ENCODE data around the gene CYFIP1. TPM values are rescaled to one million over a fixed set of nuclear protein-coding genes. Genes with fewer than 3 reads are reported as not detected.
A peak's percentile ranks its signal among the peaks of the same experiment; 100 is the strongest.

CYFIP1 gene
- total and polyA plus RNA-seq, 3 experiments from 2014 or later, result 4.8 to 27.3 (median 24.0) TPM

DNA sequence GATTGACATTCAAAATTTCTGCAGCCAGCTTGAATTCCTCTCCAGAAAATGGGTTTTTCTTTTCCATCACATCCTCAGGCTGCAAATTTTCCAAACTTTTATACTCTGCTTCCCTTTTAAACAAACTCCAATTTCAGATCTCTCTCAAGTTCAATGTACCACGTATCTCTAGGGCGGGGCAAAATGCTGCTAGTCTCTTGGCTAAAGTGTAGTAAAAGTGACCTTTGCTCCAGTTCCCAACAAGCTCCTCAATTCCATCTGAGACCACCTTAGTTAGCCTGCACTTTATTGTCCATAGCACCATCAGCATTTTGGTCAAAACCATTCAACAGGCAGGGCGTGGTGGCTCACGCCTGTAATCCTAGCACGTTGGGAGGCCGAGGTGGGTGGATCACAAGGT, 95.0 kb downstream of the CYFIP1 start:
- CTCF ChIA-PET, result no interaction called here
- POLR2A ChIA-PET, result no interaction called here
- no peak overlapping the region for H3K4me3 ChIP-seq (ENCODE audit: low read length)
- no peaks in the 10 kb centered on the region for H3K36me3 ChIP-seq (ENCODE audit: insufficient read depth, low read length)
- no peaks in the 10 kb centered on the region for H3K4me1 ChIP-seq (ENCODE audit: insufficient read depth, low read length)
- no peaks in the 10 kb centered on the region for H3K27me3 ChIP-seq (ENCODE audit: insufficient read depth, low read length, poor library complexity, severe bottlenecking)
- H3K27ac Mint-ChIP-seq, result peak overlapping the region in 1 of 8 donors; percentile 3
- H3K4me1 Mint-ChIP-seq, result peaks cover 0 to 4% (median 0%) of the 10 kb centered on the region in 3 donors
- H3K9me3 Mint-ChIP-seq, result no peaks in the 10 kb centered on the region
- H3K4me3 Mint-ChIP-seq, result no peak overlapping the region
- no peaks in the 10 kb centered on the region for H3K27me3 Mint-ChIP-seq
- no peak for DNase-seq
- H3K36me3 Mint-ChIP-seq, result peaks cover 2 to 7% (median 3%) of the 10 kb centered on the region in 3 donors
- H3K27ac ChIP-seq (ENCODE audit: low read depth, low read length), result no peak overlapping the region
- H3K9me3 ChIP-seq (ENCODE audit: low read length), result no peaks in the 10 kb centered on the region

DNA sequence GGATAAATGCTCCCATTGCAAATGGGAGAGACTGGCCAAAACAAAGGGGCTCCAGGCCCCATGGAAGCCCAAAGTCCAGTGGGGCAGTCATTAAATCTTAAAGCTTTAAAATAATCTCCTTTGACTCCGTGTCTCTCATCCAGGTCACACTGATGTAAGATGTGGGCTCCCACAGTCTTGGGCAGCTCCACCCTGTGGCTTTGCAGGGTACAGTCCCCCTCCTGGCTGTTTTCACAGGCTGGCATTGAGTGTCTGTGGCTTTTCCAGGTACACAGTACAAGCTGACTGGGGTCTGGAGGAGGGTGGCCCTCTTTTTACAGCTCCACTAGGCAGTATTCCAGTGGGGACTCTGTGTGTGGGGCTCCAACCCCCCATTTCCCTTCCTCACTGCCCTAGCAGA, 95.8 kb downstream of the CYFIP1 start:
- no peaks in the 10 kb centered on the region for H3K9me3 Mint-ChIP-seq
- Histone ChIP-seq H3K36me3 (ENCODE audit: insufficient read depth, low read length) (no peaks in the 10 kb centered on the region), H3K4me3 (ENCODE audit: low read length) (no peak overlapping the region), H3K27ac (ENCODE audit: low read depth, low read length) (no peak overlapping the region), H3K4me1 (ENCODE audit: insufficient read depth, low read length) (no peaks in the 10 kb centered on the region), H3K27me3 (ENCODE audit: insufficient read depth, low read length, poor library complexity, severe bottlenecking) (no peaks in the 10 kb centered on the region), H3K9me3 (ENCODE audit: low read length) (no peaks in the 10 kb centered on the region)
- no peak overlapping the region for H3K27ac Mint-ChIP-seq
- H3K4me3 Mint-ChIP-seq, result peak overlapping the region in 1 of 7 donors; percentile 11
- DNase-seq, result no peak
- no peaks in the 10 kb centered on the region for H3K27me3 Mint-ChIP-seq
- peaks cover 2 to 7% (median 3%) of the 10 kb centered on the region in 3 donors for H3K36me3 Mint-ChIP-seq
- ChIA-PET CTCF (no interaction called here), POLR2A (no interaction called here)
- peaks cover 0 to 4% (median 0%) of the 10 kb centered on the region in 3 donors for H3K4me1 Mint-ChIP-seq

DNA sequence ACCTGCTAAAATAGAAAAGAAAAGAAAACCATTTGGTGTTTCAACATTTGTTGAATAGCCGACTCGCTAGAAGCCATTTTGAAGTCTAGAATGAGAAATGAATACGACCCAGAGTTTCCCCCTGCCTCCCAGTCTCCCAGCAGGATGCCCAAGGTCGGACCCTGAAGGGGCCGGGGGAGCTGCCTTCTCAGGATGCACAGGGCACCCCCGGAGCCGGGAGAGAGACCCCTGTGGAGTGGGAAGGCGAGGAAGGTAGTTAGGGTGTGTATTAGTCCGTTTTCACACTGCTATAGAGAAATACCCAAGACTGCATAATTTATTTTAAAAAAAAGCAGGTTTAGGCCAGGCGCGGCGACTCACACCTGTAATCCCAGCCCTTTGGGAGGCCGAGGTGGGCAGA, 97.0 kb downstream of the CYFIP1 start:
- no peaks in the 10 kb centered on the region for H3K36me3 ChIP-seq (ENCODE audit: insufficient read depth, low read length)
- DNase-seq, result no peak
- H3K27me3 ChIP-seq (ENCODE audit: insufficient read depth, low read length, poor library complexity, severe bottlenecking), result no peaks in the 10 kb centered on the region
- Mint-ChIP-seq H3K9me3 (no peaks in the 10 kb centered on the region), H3K36me3 (peaks cover 3 to 8% (median 7%) of the 10 kb centered on the region in 3 donors), H3K4me1 (peaks cover 0 to 4% (median 0%) of the 10 kb centered on the region in 3 donors), H3K4me3 (no peak overlapping the region), H3K27ac (no peak overlapping the region), H3K27me3 (peaks cover 0 to under 1% of the 10 kb centered on the region in 2 donors)
- H3K4me3 ChIP-seq (ENCODE audit: low read length), result no peak overlapping the region
- CTCF ChIA-PET, result no interaction called here
- POLR2A ChIA-PET, result no interaction called here
- no peaks in the 10 kb centered on the region for H3K9me3 ChIP-seq (ENCODE audit: low read length)
- no peaks in the 10 kb centered on the region for H3K4me1 ChIP-seq (ENCODE audit: insufficient read depth, low read length)
- H3K27ac ChIP-seq (ENCODE audit: low read depth, low read length), result no peak overlapping the region

DNA sequence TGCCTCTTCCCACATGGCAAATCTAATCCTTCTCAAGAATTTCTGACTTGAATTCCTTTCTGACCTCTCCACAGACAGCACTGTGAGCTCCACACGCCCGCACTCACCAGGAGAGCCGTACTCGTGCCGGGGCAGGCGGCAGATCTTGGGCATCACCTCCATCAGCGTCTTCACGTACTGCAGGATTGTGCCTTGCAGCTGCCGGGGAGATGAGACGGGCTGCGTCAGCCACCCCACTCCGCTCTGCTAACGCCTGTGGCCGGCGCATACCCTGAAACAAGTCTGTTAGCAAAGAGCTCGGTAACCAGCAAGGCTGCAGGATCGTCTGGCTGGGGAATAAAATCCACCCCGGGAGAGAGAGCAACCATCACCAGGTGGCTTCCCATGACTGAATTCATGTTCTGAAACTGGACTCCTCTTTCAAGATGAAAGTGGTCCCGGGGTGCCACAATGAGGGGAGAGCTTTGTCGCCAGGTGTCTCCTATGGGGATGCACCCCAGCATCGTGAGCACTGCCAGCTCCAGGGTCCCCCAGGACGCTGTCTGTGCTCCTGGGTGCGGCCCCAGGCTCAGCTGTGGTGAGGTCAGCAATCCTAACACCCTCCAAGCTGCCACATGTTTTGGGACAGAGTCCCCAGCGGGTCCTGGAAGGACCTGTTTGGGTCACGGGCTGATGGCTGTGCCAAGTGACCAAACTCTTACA, 98.3 kb downstream of the CYFIP1 start:
- ChIA-PET CTCF (no interaction called here), POLR2A (no interaction called here)
- Histone ChIP-seq H3K36me3 (ENCODE audit: insufficient read depth, low read length) (no peaks in the 10 kb centered on the region), H3K9me3 (ENCODE audit: low read length) (no peaks in the 10 kb centered on the region), H3K27me3 (ENCODE audit: insufficient read depth, low read length, poor library complexity, severe bottlenecking) (no peaks in the 10 kb centered on the region), H3K4me3 (ENCODE audit: low read length) (no peak overlapping the region), H3K27ac (ENCODE audit: low read depth, low read length) (no peak overlapping the region), H3K4me1 (ENCODE audit: insufficient read depth, low read length) (no peaks in the 10 kb centered on the region)
- H3K27me3 Mint-ChIP-seq, result peaks cover 0 to 3% of the 10 kb centered on the region in 2 donors
- peaks cover 3 to 9% (median 9%) of the 10 kb centered on the region in 3 donors for H3K36me3 Mint-ChIP-seq
- DNase-seq, result no peak
- H3K9me3 Mint-ChIP-seq, result no peaks in the 10 kb centered on the region
- peaks cover 0 to 4% (median 0%) of the 10 kb centered on the region in 3 donors for H3K4me1 Mint-ChIP-seq
- no peak overlapping the region for H3K4me3 Mint-ChIP-seq
- no peak overlapping the region for H3K27ac Mint-ChIP-seq

DNA sequence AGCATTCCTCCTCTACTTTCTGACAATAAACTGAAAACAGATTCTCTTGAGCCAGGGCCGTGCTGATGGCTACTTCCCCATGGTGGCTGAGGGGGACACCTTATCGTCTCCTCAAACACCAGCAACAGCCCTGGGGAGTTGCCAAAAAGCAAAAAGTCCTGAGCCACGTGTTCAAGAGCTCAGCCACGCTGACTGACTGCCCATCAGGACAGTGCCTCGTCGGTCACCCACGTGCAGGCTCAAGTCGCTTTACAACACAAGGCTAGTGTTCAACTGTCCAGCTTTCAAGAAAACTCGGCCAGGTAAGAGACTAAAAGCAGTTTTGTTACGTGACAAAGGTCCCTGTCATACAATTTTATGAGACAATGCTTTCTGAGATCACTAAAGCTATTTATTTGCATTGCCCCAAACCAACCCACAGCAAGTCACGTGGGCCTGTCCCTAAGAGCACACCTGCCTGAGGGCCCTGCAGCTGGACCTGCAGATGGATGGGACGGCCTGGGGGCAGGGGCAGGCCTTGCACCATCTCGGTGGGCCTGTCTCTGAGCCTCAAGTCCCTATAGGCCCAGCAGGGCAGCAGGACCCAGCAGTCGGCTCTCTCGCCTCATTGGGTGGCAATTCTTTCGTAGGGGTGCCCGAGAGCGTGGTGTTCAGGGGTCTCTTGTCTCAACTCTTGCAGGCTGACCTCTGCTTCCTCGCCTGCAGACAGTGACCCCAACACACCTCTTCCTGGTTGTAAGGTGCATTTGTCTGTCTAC, 99.0 kb downstream of the CYFIP1 start:
- Histone ChIP-seq H3K36me3 (ENCODE audit: insufficient read depth, low read length) (no peaks in the 10 kb centered on the region), H3K9me3 (ENCODE audit: low read length) (no peaks in the 10 kb centered on the region), H3K4me3 (ENCODE audit: low read length) (no peak overlapping the region), H3K27ac (ENCODE audit: low read depth, low read length) (no peak overlapping the region), H3K4me1 (ENCODE audit: insufficient read depth, low read length) (no peaks in the 10 kb centered on the region), H3K27me3 (ENCODE audit: insufficient read depth, low read length, poor library complexity, severe bottlenecking) (no peaks in the 10 kb centered on the region)
- Mint-ChIP-seq H3K4me3 (no peak overlapping the region), H3K9me3 (no peaks in the 10 kb centered on the region), H3K27me3 (peaks cover 0 to 3% of the 10 kb centered on the region in 2 donors), H3K4me1 (peaks cover 0 to 4% (median 0%) of the 10 kb centered on the region in 3 donors), H3K36me3 (peaks cover 3 to 12% (median 11%) of the 10 kb centered on the region in 3 donors), H3K27ac (peak overlapping the region in 1 of 8 donors; percentile 24)
- ChIA-PET POLR2A (no interaction called here), CTCF (no interaction called here)
- no peak for DNase-seq

DNA sequence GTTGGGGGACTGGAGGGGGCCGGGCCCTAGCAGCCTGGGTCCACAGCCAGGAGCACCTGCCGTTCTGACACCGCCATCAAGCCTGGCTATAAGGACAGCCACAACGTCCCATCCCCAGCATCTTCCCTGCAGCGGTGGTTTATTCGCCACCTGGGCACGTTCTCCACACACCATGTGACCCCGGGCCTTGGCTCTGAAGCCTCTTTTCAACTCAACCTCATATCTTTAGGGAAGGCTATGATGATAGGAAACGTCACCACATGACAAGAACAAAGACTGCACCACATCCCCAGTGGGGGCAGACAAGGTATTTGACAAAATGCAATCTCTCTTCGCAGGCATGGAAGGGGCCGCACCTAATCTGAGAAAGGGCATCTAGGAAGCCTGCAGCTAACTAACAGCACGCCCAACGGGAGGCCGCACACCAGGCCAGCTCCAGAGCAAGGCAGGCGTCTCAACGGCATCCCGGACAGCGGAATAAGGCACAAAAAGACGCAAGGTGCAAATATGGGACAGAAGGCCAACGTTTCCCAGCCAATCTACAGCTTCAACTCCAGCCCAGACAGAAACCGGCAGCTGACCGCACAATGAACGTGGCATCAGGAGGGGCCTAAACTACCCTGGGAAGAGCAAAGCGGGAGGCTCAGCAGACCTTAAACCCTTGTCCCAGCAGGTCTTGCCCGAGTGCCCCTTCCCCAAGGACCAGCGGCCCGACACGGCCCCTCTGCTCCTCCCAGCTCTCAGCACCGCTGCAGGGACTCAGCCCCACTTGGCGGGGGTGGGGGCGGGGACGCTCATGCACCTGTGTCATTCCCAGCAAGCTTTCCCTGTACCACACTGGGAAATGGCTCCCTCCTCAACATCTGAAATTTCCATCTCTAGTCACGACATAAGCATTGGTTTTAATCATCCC, 99.8 kb downstream of the CYFIP1 start:
- Mint-ChIP-seq H3K4me3 (no peak overlapping the region), H3K27ac (peak overlapping the region in 1 of 8 donors; percentile 42), H3K36me3 (peaks cover 3 to 17% (median 13%) of the 10 kb centered on the region in 3 donors), H3K27me3 (peaks cover 0 to 3% of the 10 kb centered on the region in 2 donors), H3K4me1 (peaks cover 0 to 4% (median 0%) of the 10 kb centered on the region in 3 donors), H3K9me3 (no peaks in the 10 kb centered on the region)
- ChIA-PET POLR2A (no interaction called here), CTCF (no interaction called here)
- no peaks in the 10 kb centered on the region for H3K27me3 ChIP-seq (ENCODE audit: insufficient read depth, low read length, poor library complexity, severe bottlenecking)
- no peak for DNase-seq
- no peaks in the 10 kb centered on the region for H3K4me1 ChIP-seq (ENCODE audit: insufficient read depth, low read length)
- H3K36me3 ChIP-seq (ENCODE audit: insufficient read depth, low read length), result no peaks in the 10 kb centered on the region
- H3K27ac ChIP-seq (ENCODE audit: low read depth, low read length), result no peak overlapping the region
- H3K4me3 ChIP-seq (ENCODE audit: low read length), result no peak overlapping the region
- H3K9me3 ChIP-seq (ENCODE audit: low read length), result no peaks in the 10 kb centered on the region

DNA sequence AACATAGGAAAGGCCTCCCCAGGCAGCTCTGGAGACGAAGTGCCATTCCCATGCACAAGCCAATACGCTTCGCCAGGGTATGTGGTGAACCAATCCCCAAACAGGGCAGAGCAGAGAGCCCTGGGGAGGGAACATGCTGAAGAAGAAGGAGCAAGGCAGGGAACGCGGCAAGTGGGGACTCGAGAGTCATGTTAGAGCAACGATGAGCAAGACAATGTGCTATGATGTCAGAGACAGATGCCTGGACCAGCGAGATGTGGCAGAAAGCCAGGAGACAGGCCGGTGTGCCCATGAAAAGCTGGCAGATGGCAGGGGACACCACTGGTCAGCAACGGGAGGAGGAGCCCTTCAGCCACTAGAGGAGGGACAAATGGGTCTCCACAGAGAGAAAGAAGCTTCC, 102.1 kb downstream of the CYFIP1 start:
- H3K27ac ChIP-seq (ENCODE audit: low read depth, low read length), result no peak overlapping the region
- H3K36me3 ChIP-seq (ENCODE audit: insufficient read depth, low read length), result no peaks in the 10 kb centered on the region
- H3K4me3 Mint-ChIP-seq, result no peak overlapping the region
- H3K27ac Mint-ChIP-seq, result no peak overlapping the region
- peaks cover 1 to 17% (median 13%) of the 10 kb centered on the region in 3 donors for H3K36me3 Mint-ChIP-seq
- ChIA-PET POLR2A (no interaction called here), CTCF (no interaction called here)
- no peaks in the 10 kb centered on the region for H3K27me3 ChIP-seq (ENCODE audit: insufficient read depth, low read length, poor library complexity, severe bottlenecking)
- peaks cover 0 to 3% of the 10 kb centered on the region in 2 donors for H3K27me3 Mint-ChIP-seq
- H3K9me3 Mint-ChIP-seq, result no peaks in the 10 kb centered on the region
- H3K9me3 ChIP-seq (ENCODE audit: low read length), result no peaks in the 10 kb centered on the region
- H3K4me1 ChIP-seq (ENCODE audit: insufficient read depth, low read length), result no peaks in the 10 kb centered on the region
- DNase-seq, result no peak
- no peaks in the 10 kb centered on the region for H3K4me1 Mint-ChIP-seq
- no peak overlapping the region for H3K4me3 ChIP-seq (ENCODE audit: low read length)
